GM23338 (cell line): Measurements from ENCODE around the gene P2RX4.

Source experiments
- CREB1 ChIP-seq: fragments of 250-450 bp; sonication (Bioruptor Pico); IDR thresholded peaks from 2 replicates; pipeline ENCODE4 v1.5.0; 2020; ENCODE audit warnings: low read depth, mild to moderate bottlenecking, moderate library complexity
- CTCF ChIP-seq, 2 experiments: fragments of 200-600 bp in 1 of 2; sonication (generic) in 1 of 2; conservative IDR thresholded peaks; 2 replicates each; pipeline versions ENCODE4 v1.5.1 to v1.6.1; 2016 to 2017; ENCODE audit warnings: antibody characterized with exemption in 2 of 2, low read depth in 2 of 2, mild to moderate bottlenecking in 2 of 2, moderate library complexity in 1 of 2
- ETS1 ChIP-seq: IDR thresholded peaks from 2 replicates; pipeline ENCODE4 v1.6.1; 2016; ENCODE audit warnings: antibody characterized with exemption
- EZH2 ChIP-seq: fragments of 200-600 bp; sonication (generic); IDR thresholded peaks from one replicate; pipeline ENCODE4 v1.8.0; 2017; ENCODE audit warnings: antibody characterized with exemption, mild to moderate bottlenecking, low read depth; ENCODE audit not compliant: unreplicated experiment
- EZH2phosphoT487 ChIP-seq: fragments of 200-600 bp; sonication (generic); IDR thresholded peaks from one replicate; pipeline ENCODE4 v1.8.1; 2018; ENCODE audit warnings: antibody characterized with exemption; ENCODE audit not compliant: unreplicated experiment
- NANOG ChIP-seq: IDR thresholded peaks from 2 replicates; pipeline ENCODE4 v1.6.1; 2016; ENCODE audit warnings: antibody characterized with exemption, borderline replicate concordance
- POLR2AphosphoS5 ChIP-seq: IDR thresholded peaks from 2 replicates; pipeline ENCODE4 v1.6.1; 2016; ENCODE audit warnings: antibody characterized with exemption, low read depth
- REST ChIP-seq: IDR thresholded peaks from one replicate; pipeline ENCODE4 v1.6.1; 2018; ENCODE audit warnings: antibody characterized with exemption; ENCODE audit not compliant: unreplicated experiment
- STAT1 ChIP-seq: IDR thresholded peaks from one replicate; pipeline ENCODE4 v1.6.1; 2016; ENCODE audit warnings: antibody characterized with exemption; ENCODE audit not compliant: unreplicated experiment
- ZNF331 ChIP-seq: fragments of 250-450 bp; sonication (Bioruptor Pico); IDR thresholded peaks from 2 replicates; pipeline ENCODE4 v1.5.0; 2020; ENCODE audit warnings: low read depth, mild to moderate bottlenecking, moderate library complexity
- ZNF462 ChIP-seq: fragments of 250-450 bp; sonication (Bioruptor Pico); IDR thresholded peaks from 2 replicates; pipeline ENCODE4 v1.5.0; 2020; ENCODE audit warnings: mild to moderate bottlenecking, moderate library complexity

- no peak for TF ChIP-seq CTCF (conservative IDR thresholded peaks at IDR 0.05; ENCODE audit: low read depth in 2 of 2)
- TF ChIP-seq NANOG, result no peak
- TF ChIP-seq EZH2, result no peak
- no peak for TF ChIP-seq POLR2AphosphoS5
- TF ChIP-seq REST, result no peak
- no peak for TF ChIP-seq EZH2phosphoT487
- TF ChIP-seq ETS1, result no peak
- no peak for TF ChIP-seq ZNF331
- no peak for TF ChIP-seq ZNF462 (CRISPR knock-in tag)
- no peak for TF ChIP-seq STAT1
- TF ChIP-seq CREB1 (CRISPR knock-in tag), result no peak
Measured at GRCh38 chr12:121198949-121199348, 11.0 kb upstream of the P2RX4 start.
